HUDEP-2 (cell line): ENCODE results near the gene RAB27B.

Experiments used
- DNase-seq, 76 experiments: peaks; one replicate each; lab custom pipeline; 2025; ENCODE audit not compliant: unreplicated experiment in 76 of 76; lab: John Stamatoyannopoulos, UW

RAB27B gene

DNA sequence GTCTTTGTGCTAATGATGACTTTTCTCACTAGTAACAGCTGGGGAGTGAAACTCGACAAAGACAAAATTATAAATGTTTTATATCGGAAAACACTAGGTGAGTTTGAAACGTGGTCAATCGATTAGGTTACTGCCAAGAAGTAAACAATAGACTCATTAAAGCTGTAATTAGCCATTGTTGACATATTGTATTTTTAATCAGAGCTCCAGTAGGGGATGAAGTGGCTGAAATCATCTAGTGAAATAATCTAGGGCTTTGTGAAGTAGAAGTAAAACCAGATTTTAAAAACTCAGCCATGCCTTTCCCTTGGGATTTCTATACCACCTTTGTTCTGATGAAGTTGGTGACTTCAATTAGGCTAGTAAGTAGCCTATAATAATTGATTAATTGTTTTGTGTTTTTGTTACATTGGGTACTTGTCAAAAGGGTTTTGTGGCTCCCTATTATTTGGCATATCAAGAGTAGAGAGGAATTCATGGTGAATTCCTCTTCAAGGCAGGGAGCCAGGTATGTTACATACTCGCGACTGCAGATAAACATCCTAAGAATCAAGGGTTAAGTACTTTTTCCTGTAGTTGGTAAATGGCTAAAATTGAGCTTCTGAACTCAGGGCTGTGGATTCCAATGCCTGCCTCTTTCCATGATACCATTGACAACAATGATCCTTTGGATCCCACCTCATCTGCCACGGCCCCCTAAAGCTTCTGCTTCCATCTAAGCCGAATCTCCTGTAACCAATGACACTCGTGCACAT is 31.6 kb downstream of the RAB27B start:
- DNase-seq, result no peak

DNA sequence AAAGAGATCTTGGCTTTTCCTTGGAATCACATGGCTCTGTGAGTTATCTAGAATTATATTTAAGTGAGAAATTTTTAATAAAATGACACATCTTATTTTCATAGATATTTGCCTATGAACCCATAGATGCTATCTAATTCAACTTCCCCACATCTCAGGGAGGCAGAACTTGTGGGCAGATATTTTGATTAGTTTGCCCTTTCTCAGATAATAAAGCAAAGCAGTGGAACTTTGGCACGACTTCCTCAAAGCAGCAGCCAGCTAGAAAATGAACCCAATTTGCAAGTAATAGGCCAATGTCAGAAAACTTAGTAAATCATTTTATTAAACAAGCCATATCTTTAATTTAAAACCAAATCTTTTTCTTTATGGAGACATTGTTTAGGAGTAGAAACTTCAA is 32.7 kb downstream of the RAB27B start:
- DNase-seq, result peak in 2 of 76 experiments; percentile 3 to 29

DNA sequence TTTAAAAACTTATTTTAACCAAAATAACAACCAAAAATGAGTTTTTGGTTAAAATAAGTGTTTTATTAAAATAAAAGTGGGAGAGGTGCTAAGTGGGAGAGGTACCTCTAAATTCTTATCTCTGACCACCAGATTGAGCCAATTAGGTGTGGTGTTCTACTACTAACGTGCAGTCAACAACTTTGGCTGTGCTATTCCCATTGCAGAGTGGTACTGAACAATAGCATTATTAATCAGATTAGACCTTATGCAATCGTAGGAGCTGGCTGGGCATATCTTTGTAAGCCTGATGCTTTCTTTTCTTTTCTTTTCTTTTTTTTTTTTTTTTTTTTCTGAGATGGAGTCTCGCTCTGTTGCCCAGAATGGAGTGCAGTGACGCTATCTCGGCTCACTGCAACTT is 38.9 kb downstream of the RAB27B start:
- peak in 29 of 76 experiments; percentile 3 to 82 (median 32) for DNase-seq

DNA sequence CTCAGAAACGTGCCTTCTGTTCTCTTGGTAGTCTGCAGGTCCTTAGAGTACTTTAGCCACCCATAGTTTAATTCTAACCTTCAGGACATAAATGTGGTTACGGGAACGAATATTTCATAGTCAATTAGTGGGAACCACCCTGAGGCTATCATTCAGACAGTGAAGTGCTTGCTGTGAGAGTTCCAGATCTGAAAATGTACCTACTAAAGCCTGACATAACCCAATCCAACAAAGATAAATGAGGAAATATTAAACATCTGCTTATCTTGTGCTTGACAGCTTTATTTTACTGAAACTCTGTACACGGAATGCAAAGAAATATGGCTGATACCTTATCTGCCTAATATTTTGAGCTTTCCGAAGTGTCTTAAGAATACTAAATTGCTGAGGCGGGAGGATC is 43.0 kb downstream of the RAB27B start:
- DNase-seq, result peak in 16 of 76 experiments; percentile 5 to 80 (median 32)

DNA sequence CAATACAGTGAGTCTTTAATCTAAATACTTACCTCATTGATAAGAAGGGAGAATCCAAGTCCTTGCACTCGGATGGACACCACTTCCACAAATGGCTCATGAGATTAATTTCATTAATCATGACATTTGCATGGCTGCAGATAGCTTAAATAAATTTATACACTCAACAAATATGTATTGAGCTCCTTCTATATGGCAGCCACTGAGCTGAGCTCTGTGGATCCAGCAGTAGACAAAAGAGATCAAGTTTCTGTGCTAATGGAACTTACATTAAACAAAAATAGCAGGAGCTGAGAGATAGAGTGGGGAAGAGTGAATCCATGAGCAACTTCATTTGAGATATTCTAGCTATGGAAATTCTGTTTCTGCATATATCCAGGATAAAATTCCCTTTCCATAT is 44.4 kb downstream of the RAB27B start:
- DNase-seq, result peak in 1 of 76 experiments; percentile 39

DNA sequence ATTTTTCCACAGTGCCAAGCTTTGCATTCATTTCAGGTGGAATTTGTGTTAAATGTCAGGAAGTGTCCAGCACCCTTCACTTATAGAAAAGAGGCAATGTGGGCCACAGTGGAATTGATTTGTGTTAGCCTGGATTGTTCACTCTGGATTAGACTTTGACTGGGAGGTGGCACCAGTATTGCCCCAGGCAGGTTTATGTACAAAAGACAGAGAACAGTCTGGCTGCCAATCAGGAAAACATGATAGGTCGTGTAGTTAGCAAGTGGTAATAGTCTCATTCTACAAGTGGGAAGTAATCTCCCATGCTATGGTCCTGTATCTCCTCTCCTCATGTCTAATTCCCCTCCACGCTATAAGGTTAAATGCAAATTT is 45.6 kb downstream of the RAB27B start:
- DNase-seq, result peak in 1 of 76 experiments; percentile 15

DNA sequence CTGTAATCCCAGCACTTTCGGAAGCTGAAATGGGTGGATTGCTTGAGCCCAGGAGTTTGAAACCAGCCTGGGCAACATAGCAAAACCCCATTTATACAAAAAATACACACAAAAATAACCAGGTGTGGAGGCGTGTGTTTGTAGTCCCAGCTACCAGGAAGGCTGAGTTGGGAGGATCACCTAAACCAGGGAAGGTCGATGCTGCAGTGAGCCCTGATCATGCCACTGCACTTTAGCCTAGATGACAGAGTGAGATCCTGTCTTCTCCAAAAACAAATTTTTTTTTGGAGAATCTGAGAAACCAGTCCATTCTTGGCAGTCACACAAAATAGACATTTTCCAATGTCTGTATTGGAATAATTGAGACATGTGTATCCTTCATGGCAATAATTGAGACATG is 46.8 kb downstream of the RAB27B start:
- DNase-seq, result no peak

DNA sequence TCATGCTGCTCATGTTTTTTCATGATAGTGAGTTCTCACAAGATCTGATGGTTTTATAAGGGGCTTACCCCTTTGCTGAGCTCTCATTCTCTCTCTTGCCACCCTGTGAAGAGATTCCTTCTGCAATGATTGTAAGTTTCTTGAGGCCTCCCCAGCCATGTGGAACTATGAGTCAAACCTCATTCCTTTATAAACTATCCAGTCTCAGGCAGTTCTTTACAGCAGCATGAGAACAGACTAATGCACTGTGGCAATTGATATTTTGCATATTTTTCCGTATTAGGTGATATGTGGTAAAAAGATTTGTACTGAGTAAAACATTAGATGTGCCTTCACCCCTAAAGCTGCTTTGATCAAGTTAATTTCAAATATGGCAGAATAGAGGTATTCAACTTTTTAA is 48.8 kb downstream of the RAB27B start:
- DNase-seq, result no peak

DNA sequence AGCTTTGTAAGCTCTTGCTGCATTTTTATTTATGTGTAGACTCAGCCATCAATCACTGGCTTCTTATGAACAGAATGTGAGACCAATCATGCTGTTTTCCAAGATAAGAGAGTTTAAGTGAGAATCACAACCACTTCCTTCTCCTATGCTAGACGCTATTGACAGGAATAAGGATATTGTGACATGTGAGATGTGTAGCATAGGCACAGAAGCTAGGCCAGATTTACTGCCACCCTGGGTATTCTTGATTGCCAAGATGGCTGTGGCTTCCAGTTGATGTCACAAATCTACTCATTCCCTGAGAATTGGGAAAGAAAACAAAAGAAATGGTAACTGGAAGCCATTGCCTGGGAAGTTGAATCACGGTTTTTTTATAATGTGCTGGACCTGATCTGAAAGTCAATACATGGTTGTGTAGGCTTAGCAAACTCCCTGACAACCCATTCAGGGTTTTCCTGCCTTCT is 49.9 kb downstream of the RAB27B start:
- no peak for DNase-seq

DNA sequence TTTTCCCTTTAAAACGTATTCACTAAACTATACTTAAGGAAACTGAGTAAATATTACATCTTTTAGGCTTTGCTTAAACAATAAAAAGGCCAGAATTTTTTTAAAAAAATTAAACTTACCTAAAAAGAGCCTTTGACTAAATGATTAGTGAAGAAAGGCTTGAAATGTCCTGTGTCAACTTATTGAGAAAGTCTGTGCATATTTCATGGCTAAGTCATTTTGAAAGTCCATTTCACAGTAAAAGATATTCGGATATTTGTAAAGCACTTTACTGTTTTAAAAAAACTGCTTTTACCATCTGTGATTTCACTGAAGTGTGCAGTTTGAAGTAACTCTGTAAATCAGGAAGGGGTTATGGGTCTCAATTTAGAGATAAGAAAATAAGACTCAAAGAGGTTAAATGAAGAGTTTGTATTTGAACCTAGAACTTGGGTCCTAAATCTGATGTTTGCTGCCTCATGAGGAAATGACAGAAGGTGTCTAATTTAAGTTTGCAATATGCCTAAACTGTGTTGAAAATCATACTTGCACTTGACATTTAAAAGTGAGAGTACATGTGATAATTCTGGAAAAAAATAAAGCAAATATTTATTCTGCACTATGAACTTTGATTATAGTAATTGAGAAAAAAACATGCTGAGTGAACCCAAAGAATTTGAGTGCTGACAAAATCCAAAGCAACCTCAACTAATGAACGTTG is 50.5 kb downstream of the RAB27B start:
- DNase-seq, result no peak

DNA sequence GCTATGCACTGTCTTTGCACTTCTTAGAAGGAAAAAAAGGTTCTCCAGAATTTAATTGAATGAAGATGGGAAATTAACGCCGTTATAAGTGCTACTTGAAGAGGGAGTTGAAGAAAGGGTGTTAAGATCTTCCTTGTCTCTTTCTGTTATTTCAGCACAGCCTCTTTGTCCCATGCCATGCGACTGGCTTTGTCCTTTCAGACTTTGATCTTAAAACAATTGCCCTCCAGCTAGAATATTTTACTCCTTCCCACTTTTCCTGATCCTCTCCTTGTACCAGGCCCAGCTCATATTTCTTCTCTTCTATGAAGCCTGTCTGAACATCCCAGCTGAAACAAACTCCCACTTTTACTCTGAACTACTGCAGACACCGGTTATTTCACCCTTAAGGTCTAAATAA is 51.4 kb downstream of the RAB27B start:
- no peak for DNase-seq

DNA sequence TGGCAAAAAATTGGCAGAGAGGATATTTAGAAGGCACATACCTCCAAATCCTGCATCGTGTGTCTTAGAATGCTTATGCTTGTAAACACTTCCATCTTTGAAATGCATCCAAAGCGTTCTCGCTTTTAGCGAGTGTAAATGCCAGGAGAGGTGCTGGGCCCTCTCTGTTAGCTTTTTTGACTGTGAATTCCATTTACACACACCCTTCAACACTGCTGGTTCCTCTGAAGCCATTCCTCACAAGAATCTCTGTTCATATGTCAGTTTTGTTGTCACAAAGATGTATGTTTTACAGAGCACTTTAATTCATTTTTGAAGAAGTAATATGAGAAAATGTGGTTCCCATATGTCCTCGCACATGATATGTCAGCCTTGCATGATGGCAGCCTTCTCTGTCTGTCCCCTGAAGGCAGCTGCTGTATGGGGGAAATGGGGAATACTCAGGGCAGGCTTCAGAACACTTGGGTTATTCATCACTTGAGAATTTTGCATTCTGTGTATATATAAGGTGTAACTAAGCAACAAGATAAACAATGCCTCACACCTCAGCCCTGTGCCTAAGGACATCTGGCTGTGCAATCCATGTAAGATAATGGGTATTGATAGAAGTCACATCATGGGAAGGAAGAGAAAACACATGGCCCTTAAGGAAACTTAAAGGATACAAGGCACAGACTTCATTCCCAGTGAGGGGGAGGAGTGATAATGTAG is 52.3 kb downstream of the RAB27B start:
- DNase-seq, result peak in 1 of 76 experiments; percentile 18

DNA sequence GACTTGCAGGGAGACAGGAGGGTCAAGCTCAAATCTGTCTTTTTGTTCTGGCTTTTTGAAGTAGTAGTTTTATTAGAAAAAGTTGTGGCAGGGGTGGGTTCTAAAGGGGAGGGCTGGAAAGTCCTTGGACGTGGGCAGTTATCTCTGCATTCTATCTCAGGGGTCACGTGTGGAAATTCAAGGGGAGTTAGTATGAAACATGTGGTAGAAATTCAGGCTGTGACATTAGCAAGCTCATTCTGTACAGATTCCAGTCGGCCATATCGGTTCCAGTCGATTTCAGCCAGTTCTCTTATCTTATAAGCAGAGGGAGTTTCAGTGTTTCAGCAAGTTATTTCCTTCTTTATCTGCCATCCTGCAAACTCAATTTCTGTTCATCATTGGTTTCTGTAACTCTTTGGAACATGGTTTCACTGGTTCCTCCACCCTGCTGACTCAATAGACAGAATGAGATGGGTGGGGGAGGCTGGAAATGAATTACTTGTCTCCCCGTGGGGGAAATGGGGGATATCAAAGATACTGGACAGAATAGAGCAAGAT is 53.0 kb downstream of the RAB27B start:
- DNase-seq, result peak in 20 of 76 experiments; percentile 8 to 69 (median 36)

DNA sequence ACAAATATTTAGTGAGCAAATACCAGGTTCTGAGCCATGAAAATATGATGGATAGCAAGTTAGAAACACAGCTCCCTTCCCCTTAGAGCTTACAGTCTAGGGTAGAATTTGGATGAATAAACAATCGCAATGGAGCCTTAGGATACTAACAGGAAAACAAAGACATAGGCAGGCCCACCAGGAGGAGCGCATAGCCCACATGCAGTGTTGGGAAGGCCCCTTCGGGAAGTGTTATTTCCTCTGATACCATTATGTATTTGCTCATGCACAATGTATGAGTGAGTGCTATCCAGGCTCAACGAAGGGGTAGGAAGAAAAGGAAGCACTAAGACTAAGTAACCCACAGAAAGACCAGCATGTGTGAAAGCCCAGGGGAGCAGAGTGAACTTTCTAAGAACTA is 54.0 kb downstream of the RAB27B start:
- DNase-seq, result no peak

DNA sequence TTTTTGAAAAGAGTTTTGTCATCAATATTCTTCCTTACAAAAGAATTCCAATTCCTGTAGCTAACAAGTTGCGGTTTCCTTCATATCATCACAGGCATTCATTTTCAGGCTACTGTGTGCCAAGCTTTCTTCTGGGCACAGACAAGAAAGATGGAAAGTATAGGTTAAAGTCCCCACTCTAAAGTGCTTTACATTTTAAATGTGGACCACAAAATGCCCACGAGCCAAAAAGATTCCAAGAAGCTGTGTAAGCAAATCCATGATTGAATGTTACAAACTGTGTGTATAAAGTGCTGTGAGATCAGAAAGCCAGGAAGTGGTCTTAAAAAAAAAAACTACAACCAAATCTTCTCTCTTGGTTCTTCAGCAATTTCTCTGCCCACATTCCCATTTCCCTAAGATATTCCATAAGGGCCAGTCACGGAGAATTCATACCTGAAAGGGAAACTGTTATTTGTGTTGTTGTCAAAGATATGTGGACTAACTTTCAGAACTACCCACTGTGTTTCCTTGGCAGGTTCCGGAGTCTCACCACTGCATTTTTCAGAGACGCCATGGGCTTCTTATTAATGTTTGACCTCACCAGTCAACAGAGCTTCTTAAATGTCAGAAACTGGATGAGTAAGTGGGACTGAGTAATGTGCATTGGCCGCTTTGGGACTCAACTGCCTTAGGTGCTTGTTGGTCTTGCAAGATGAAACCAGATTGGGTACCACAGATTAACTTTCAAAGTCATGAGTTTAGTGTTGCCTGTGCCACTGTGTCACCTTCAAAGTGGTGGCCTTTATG is 55.7 kb downstream of the RAB27B start:
- no peak for DNase-seq

DNA sequence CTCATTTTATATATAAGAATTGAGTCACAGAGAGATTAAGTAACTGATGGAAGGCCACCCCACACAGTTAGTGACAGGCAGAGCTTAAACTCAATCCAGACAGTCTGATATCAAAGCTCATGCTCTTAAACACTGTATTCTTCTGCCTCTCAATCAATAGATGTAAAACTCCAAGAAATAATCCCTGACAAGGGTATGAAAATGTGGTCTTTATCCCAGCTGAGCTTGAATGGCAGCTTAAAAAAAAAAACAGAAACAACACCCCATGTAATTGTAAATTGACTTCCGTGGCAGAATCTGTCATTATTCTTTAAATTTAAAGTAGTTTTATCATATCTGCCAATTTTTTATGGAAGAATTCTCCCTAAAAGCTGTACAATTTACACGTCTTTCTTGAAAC is 60.1 kb downstream of the RAB27B start:
- no peak for DNase-seq

DNA sequence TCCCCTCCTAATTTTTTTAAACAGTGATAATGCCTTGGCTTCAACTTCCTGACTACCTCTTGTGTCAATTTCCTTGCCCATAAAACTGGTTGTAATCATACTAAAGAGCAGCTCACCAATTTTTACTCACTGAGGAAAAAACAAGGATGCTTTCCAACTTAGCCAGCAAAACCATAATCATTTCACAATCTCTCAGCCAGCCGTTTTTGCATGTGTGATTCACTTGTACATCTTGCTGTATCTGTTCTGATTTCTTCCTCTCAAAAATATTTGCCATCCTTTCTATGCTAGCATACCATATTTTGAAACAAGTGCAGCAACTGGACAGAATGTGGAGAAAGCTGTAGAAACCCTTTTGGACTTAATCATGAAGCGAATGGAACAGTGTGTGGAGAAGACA is 60.7 kb downstream of the RAB27B start:
- no peak for DNase-seq

DNA sequence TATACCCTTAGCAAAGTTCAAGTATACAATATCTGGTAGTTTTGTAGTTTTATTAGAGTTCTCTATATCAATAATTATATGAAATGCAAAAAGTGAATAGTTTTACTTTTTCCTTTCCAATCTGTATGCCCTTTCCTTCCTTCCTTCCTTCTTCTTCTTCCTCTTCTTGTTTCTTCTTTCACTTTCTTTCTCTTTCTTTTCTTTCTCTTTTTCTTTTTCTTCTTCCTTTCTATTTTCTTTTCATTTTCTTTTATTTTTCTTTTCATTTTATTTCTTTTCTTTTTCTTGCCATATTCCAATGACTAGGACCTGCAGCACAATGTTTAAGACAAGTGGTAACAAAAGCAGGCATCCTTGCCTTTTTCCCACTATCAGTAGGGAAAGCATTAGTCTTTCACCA is 71.2 kb downstream of the RAB27B start:
- DNase-seq, result no peak

DNA sequence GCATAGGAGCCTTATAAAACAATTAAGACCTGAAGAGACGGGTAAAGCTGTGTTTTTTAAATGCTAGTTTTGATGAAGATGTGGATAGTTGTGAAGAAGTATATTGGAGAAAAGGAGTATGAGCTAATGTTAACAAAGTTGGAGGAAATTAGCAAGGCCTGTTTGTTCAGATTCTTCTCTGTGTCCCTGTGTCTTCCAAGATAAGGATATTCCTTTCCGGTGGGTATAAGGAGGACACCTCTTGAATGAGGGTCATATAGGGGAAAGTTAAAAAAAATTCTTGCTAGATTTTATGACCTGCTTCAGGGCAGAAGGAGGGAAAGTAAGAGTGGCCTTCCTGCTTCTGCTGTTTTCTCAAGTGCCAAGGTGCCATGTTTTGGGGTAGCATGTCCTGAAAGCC is 72.0 kb downstream of the RAB27B start:
- DNase-seq, result no peak

DNA sequence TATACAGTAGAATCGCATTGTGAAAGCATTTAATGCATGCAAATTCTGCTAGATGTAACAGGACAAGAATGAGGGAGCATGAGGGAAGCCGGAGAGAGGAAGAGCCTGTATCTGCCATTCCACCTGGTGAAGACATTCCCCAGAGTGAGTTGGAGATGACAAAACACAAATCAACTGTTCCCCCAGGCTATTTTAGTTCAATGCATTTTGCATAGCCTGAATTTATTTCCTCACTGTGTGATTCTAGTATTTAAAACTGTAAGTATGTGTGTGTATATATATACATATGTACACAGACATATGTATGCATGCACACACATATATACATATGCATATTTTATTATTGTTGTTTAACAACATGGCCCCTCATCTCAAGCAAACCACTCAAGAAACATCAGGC is 76.3 kb downstream of the RAB27B start:
- DNase-seq, result no peak

DNA sequence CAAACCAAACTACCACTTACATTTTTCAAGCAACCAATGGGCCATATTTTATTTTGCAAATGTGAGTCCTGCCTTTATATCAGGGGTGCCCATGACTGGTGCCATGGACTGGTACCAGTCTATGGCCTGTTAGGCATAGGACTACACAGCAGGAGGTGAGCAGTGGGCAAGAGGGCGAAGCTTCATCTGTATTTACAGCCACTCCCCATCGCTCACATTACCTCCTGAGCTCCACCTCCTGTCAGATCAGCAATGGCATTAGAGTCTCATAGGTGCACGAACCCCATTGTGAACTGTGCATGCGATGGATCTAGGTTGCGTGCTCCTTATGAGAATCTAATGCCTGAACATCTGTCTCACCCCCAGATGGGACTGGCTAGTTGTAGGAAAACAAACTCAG is 77.4 kb downstream of the RAB27B start:
- no peak for DNase-seq
